ENCODE results near the gene NEDD9.

The NEDD9 gene

GRCh38 chr6:11218102-11218442, 14.4 kb downstream of the NEDD9 start:
- TF ChIP-seq, protein P1, sequence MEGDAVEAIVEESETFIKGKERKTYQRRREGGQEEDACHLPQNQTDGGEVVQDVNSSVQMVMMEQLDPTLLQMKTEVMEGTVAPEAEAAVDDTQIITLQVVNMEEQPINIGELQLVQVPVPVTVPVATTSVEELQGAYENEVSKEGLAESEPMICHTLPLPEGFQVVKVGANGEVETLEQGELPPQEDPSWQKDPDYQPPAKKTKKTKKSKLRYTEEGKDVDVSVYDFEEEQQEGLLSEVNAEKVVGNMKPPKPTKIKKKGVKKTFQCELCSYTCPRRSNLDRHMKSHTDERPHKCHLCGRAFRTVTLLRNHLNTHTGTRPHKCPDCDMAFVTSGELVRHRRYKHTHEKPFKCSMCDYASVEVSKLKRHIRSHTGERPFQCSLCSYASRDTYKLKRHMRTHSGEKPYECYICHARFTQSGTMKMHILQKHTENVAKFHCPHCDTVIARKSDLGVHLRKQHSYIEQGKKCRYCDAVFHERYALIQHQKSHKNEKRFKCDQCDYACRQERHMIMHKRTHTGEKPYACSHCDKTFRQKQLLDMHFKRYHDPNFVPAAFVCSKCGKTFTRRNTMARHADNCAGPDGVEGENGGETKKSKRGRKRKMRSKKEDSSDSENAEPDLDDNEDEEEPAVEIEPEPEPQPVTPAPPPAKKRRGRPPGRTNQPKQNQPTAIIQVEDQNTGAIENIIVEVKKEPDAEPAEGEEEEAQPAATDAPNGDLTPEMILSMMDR (IDR thresholded peaks at IDR 0.05; ENCODE audit: control extremely low read depth, extremely low read depth, low read depth, missing control alignments) = no peak
- POLR2A ChIA-PET = no interaction called here
- DNase-seq (ENCODE audit: extremely low spot score) = no peak
- CTCF ChIA-PET = interaction anchor here (1.2 to 4.6 kb wide), 4 partner anchors 13 to 278 kb away, joined by 3 to 23 read pairs (median 12); partner anchors contain the start of gene NEDD9

DNA sequence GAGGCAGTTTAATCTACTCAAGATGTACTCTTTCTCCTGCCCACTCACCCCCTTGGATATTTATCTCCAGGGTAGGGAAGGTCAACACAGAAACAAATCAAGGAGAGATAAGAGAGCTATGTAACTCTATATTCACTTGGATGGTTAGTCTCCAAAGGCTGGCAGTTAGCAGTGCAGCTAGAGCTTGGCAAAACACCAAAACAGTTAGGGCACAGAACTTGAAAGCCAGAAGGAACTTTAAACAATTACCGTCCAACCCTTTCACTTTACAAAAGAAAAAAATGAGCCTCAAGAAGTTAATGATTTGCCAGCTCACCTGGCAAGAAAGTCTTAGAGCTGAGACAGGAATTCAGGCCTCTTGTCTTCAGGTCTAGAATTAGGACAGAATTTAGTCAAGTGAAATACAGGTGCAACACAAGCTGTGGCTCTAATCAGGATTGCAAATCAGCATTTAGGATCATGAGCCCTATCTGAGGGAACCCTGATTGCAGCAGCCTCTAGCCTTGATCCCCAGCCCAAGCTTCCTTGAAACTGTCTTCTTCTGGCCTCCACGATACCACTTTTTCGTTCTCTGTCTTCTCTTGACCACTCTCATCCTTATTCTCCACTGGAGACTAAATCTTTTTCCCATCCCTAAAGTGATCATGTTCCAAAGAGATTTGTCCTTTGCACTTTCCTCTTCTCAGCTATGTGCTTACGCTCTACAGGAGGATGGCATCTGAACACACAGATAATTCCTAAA, 14.9 kb downstream of the NEDD9 start:
- POLR2A ChIA-PET = interaction anchor here (1.6 kb wide), 1 partner anchor 13 kb away, joined by 6 read pairs; no protein-coding TSS in a partner anchor

DNA sequence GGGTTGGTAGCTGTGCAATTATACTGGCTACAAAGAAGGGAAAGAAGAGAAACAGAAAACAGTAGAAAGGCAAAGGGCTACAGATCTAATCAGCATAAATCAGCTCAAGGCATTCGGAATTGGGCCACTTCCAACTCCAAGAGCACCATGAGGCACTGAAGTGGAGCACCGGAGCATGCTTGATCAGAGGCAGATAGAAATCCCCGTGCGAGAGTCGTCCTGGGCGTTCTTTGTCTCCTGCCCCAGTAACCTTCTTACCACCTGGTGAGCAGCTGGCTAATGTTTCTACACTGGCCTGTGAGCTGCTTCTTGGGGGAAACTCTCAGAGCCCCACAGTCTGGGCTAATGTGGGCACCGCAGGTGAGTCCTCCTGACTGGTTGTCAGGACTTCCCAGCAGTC, 16.7 kb downstream of the NEDD9 start:
- CTCF ChIA-PET = interaction anchor here (0.8 to 4.6 kb wide), 9 partner anchors 9 to 360 kb away, joined by 3 to 23 read pairs (median 3); partner anchors contain the start of gene NEDD9
- POLR2A ChIA-PET = no interaction called here
- DNase-seq (ENCODE audit: extremely low spot score) = no peak
- TF ChIP-seq, protein P1 (IDR thresholded peaks at IDR 0.05; ENCODE audit: control extremely low read depth, extremely low read depth, low read depth, missing control alignments) = no peak

More for the DNA sequence above, 14.9 kb downstream of the NEDD9 start:
- TF ChIP-seq, protein P1 (IDR thresholded peaks at IDR 0.05; ENCODE audit: control extremely low read depth, extremely low read depth, low read depth, missing control alignments) = no peak
- CTCF ChIA-PET = interaction anchor here (1.2 to 4.6 kb wide), 5 partner anchors 14 to 278 kb away, joined by 3 to 23 read pairs (median 4); partner anchors contain the start of gene NEDD9
- DNase-seq (ENCODE audit: extremely low spot score) = no peak

- DNase-seq (ENCODE audit: extremely low spot score) = no peak
- POLR2A ChIA-PET = interaction anchor here (0.8 kb wide), 1 partner anchor 18 kb away, joined by 3 read pairs; the partner anchor contains the start of gene NEDD9
- TF ChIP-seq, protein P1 (IDR thresholded peaks at IDR 0.05; ENCODE audit: control extremely low read depth, extremely low read depth, low read depth, missing control alignments) = no peak
- CTCF ChIA-PET = interaction anchor here (1.1 to 4.6 kb wide), 6 partner anchors 8 to 361 kb away, joined by 3 to 23 read pairs (median 3); no protein-coding TSS in a partner anchor
These were observed 17.6 kb downstream of the NEDD9 start for GRCh38 chr6:11214901-11215300.

GRCh38 chr6:11214084-11214833, 18.2 kb downstream of the NEDD9 start:
- ChIA-PET CTCF (interaction anchor here (1.1 to 4.6 kb wide), 2 partner anchors 282 to 361 kb away, joined by 3 to 23 read pairs; no protein-coding TSS in a partner anchor), POLR2A (interaction anchor here (0.8 kb wide), 1 partner anchor 18 kb away, joined by 3 read pairs; the partner anchor contains the start of gene NEDD9)
- no peak for DNase-seq (ENCODE audit: extremely low spot score)
- TF ChIP-seq, protein P1 (IDR thresholded peaks at IDR 0.05; ENCODE audit: control extremely low read depth, extremely low read depth, low read depth, missing control alignments) = no peak

DNA sequence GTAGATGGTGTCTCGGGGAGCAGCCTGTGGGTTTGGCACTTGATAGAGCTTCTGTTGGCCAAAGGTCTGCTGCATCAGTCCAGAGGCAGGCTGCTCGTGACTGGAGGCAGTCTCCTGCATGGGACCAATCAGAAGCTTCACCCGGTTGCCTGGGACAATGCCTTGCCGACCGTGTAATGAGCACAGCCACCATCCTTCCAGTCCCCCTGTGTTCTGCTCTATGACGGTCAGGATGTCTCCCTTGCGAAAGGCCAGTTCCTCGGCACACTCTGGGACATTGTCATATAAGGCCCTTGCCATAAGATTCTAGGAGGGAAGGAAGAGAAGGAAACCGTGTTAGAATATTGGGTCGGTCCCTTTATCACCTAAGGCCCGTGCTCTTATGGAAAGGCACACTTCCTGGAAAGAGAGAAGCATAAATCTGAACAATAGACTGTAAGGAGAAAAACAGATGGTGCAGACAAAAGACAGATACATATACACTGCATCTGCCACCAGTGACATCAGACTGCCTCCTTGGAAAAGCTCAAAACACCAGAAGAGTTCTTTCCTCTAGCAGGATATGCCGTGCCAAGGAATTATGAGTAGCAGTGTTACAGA, 18.9 kb downstream of the NEDD9 start:
- no peak for DNase-seq (ENCODE audit: extremely low spot score)
- CTCF ChIA-PET = interaction anchor here (1.7 to 4.6 kb wide), 3 partner anchors 25 to 282 kb away, joined by 4 to 23 read pairs (median 10); no protein-coding TSS in a partner anchor

More for the DNA sequence above, 18.9 kb downstream of the NEDD9 start:
- POLR2A ChIA-PET = interaction anchor here (0.9 kb wide), 1 partner anchor 19 kb away, joined by 3 read pairs; the partner anchor contains the start of gene NEDD9
- TF ChIP-seq, protein P1 (IDR thresholded peaks at IDR 0.05; ENCODE audit: control extremely low read depth, extremely low read depth, low read depth, missing control alignments) = no peak
